GM10266 (cell line): ENCODE measurements around the gene MRPL40.

Source experiments
- DNase-seq: peaks from one replicate; pipeline ENCODE4 v3.0.0; 2012; ENCODE audit errors: extremely low spot score
- CTCF ChIP-seq: IDR thresholded peaks from 2 replicates; pipeline ENCODE4 v1.5.1; 2012; ENCODE audit warnings: mild to moderate bottlenecking, low read depth; ENCODE audit not compliant: control insufficient read depth, insufficient read depth; ENCODE audit errors: missing control alignments

The MRPL40 gene

GRCh38 chr22:19419464-19420178 lies 12.7 kb upstream of the MRPL40 start:
- peak; percentile 60 for DNase-seq
- no peak for TF ChIP-seq CTCF

- no peak for TF ChIP-seq CTCF
- no peak for DNase-seq
These were observed 12.0 kb upstream of the MRPL40 start for GRCh38 chr22:19420321-19420720.

- TF ChIP-seq CTCF: no peak
- no peak for DNase-seq
These were observed 9.7 kb upstream of the MRPL40 start for GRCh38 chr22:19422440-19423301.

GRCh38 chr22:19424186-19424500 lies 8.2 kb upstream of the MRPL40 start:
- no peak for TF ChIP-seq CTCF

GRCh38 chr22:19429950-19430889 lies 2.1 kb upstream of the MRPL40 start:
- no peak for TF ChIP-seq CTCF
- peak; percentile 47 for DNase-seq

More at GRCh38 chr22:19424186-19424500, 8.2 kb upstream of the MRPL40 start:
- no peak for DNase-seq

- DNase-seq: peak; percentile 32
- no peak for TF ChIP-seq CTCF
These were observed 1.3 kb upstream of the MRPL40 start for GRCh38 chr22:19430890-19431541.
